ENCODE results near the gene SRRD.

Gene SRRD

GRCh38 chr22:26541167-26541819 lies 57.6 kb downstream of the SRRD start:
- TF ChIP-seq CREB1 (IDR thresholded peaks at IDR 0.05; ENCODE audit: low read depth) (no peak), FOXM1 (IDR thresholded peaks at IDR 0.05; ENCODE audit: borderline replicate concordance, low read depth) (no peak)

- TF ChIP-seq USF1 (IDR thresholded peaks at IDR 0.05) (no peak), ZBTB7A (IDR thresholded peaks at IDR 0.05; ENCODE audit: low read depth) (no peak), EGR1 (IDR thresholded peaks at IDR 0.05) (no peak), CEBPB (IDR thresholded peaks at IDR 0.05) (no peak), NFIC (IDR thresholded peaks at IDR 0.05) (no peak), CREB1 (IDR thresholded peaks at IDR 0.05; ENCODE audit: low read depth) (no peak), TEAD4 (IDR thresholded peaks at IDR 0.05) (no peak), TAF1 (IDR thresholded peaks at IDR 0.05; ENCODE audit: low read depth) (no peak), YY1 (IDR thresholded peaks at IDR 0.05; ENCODE audit: low read depth) (no peak), MAX (IDR thresholded peaks at IDR 0.05) (no peak), FOXM1 (IDR thresholded peaks at IDR 0.05; ENCODE audit: borderline replicate concordance, low read depth) (no peak), REST (IDR thresholded peaks at IDR 0.05; ENCODE audit: low read depth) (no peak), TCF12 (IDR thresholded peaks at IDR 0.05; ENCODE audit: low read depth) (no peak), EP300 (IDR thresholded peaks at IDR 0.05; ENCODE audit: borderline replicate concordance) (no peak), RAD21 (IDR thresholded peaks at IDR 0.05; ENCODE audit: low read depth) (no peak)
Measured at GRCh38 chr22:26542831-26543230, 59.2 kb downstream of the SRRD start.
